ENCODE data around the gene SLC38A3. TPM values are rescaled to one million over a fixed set of nuclear protein-coding genes. Genes with fewer than 3 reads are reported as not detected.

Gene SLC38A3
- total RNA-seq, 4 donors from 2014 or later: not detected

GRCh38 chr3:50193286-50193685, 11.8 kb upstream of the SLC38A3 start:
- no peak for TF ChIP-seq CTCF (IDR thresholded peaks at IDR 0.05; ENCODE audit: low read depth)

GRCh38 chr3:50193746-50194127, 11.3 kb upstream of the SLC38A3 start:
- no peak for TF ChIP-seq CTCF (IDR thresholded peaks at IDR 0.05; ENCODE audit: low read depth)

- no peak for TF ChIP-seq CTCF (IDR thresholded peaks at IDR 0.05; ENCODE audit: low read depth)
These were observed 10.8 kb upstream of the SLC38A3 start for GRCh38 chr3:50194128-50194902.

GRCh38 chr3:50194903-50195500, 10.1 kb upstream of the SLC38A3 start:
- TF ChIP-seq CTCF (IDR thresholded peaks at IDR 0.05; ENCODE audit: low read depth): no peak

- TF ChIP-seq CTCF (IDR thresholded peaks at IDR 0.05; ENCODE audit: low read depth): no peak
These were observed 9.4 kb upstream of the SLC38A3 start for GRCh38 chr3:50195501-50196252.

GRCh38 chr3:50196253-50196801, 8.7 kb upstream of the SLC38A3 start:
- no peak for TF ChIP-seq CTCF (IDR thresholded peaks at IDR 0.05; ENCODE audit: low read depth)

All from subcutaneous adipose tissue (tissue), 4 donors.